K562 (cell line): ENCODE data around the gene DGLUCY. TPM values are rescaled to one million over a fixed set of nuclear protein-coding genes. Genes with fewer than 3 reads are reported as not detected.

ENCODE experiments used
- DMBX1 ChIP-seq: fragments of 250-450 bp; sonication (Bioruptor Pico); IDR thresholded peaks from 2 replicates; pipeline ENCODE4 v1.8.0; 2022; ENCODE audit warnings: inconsistent platforms, mild to moderate bottlenecking, moderate library complexity, borderline replicate concordance
- HSF4 ChIP-seq: fragments of 250-450 bp; sonication (Bioruptor Pico); IDR thresholded peaks from 2 replicates; pipeline ENCODE4 v2.1.2; 2022; ENCODE audit warnings: mild to moderate bottlenecking, moderate library complexity, borderline replicate concordance
- KDM1A ChIP-seq, 2 experiments: fragments of 450-650 bp; IDR thresholded peaks; 2 replicates each; pipeline ENCODE4 v1.6.1; 2016; ENCODE audit warnings: mild to moderate bottlenecking in 2 of 2
- NR4A1 ChIP-seq, 2 experiments: fragments of 250-450 bp in 1 of 2; fragments of 450-650 bp in 1 of 2; sonication (Bioruptor Pico) in 1 of 2; IDR thresholded peaks; 2 replicates each; pipeline versions ENCODE4 v1.4.0 to v1.6.1; 2016 to 2020; ENCODE audit warnings: mild to moderate bottlenecking in 2 of 2, missing compliant biosample characterization in 1 of 2, missing genetic modification characterization in 1 of 2, moderate library complexity in 1 of 2
- PTTG1 ChIP-seq: fragments of 450-650 bp; IDR thresholded peaks from 2 replicates; pipeline ENCODE4 v1.6.1; 2016; ENCODE audit warnings: low read depth, mild to moderate bottlenecking, missing genetic modification characterization, missing compliant biosample characterization
- SMAD4 ChIP-seq: fragments of 250-450 bp; sonication (Bioruptor Pico); conservative IDR thresholded peaks from 2 replicates; pipeline ENCODE4 v1.8.0; 2021; ENCODE audit warnings: inconsistent platforms, mild to moderate bottlenecking, moderate library complexity
- ZFX ChIP-seq: sonication (generic); formaldehyde crosslinking; IDR thresholded peaks from 2 replicates; pipeline ENCODE4 v1.8.0; 2022; ENCODE audit warnings: mild to moderate bottlenecking, missing genetic modification reagents, moderate library complexity
- polyA plus RNA-seq, 8 experiments: library from polyadenylated mRNA; depleted of rRNA in 4 of 8; stranded (reverse) in 5 of 8; unstranded in 3 of 8; fragments of >200 nt; fragmentation: Nextera tagmentation in 2 of 8; fragmentation: Illumina TruSeq in 1 of 8; extraction: Ambion mirVana in 2 of 8; extraction: Trizol in 1 of 8; gene quantifications; 2 replicates each; pipeline versions ENCODE4 v1.2.1 to v1.2.3, GENCODE V29; 2011 to 2014; ENCODE audit warnings: inconsistent platforms in 1 of 8, missing spikeins in 1 of 8
- total RNA-seq, 7 experiments: library from RNA; depleted of rRNA in 6 of 7; stranded (reverse); fragments of >200 nt in 6 of 7; fragmentation: Illumina TruSeq in 2 of 7; extraction: Trizol in 2 of 7; gene quantifications; 2 replicates each; pipeline versions ENCODE4 v1.2.1 to v1.2.3, GENCODE V29; 2011 to 2021; ENCODE audit warnings: low replicate concordance in 1 of 7
- TF ChIP-seq, protein P1 (sequence below), 2 experiments: fragments of 200-800 bp in 1 of 2; sonication (Bioruptor generic) in 1 of 2; sonication (generic) in 1 of 2; formaldehyde crosslinking in 1 of 2; IDR thresholded peaks in 1 of 2; conservative IDR thresholded peaks in 1 of 2; 2 replicates each; pipeline versions ENCODE4 v1.5.0 to v1.6.1; 2016 to 2020; ENCODE audit warnings: missing compliant biosample characterization in 1 of 2, missing genetic modification characterization in 1 of 2, missing genetic modification reagents in 1 of 2
- TF ChIP-seq, protein P2 (sequence below): fragments of 200-600 bp; sonication (generic); IDR thresholded peaks from one replicate; pipeline ENCODE4 v1.6.1; 2012; ENCODE audit warnings: mild to moderate bottlenecking, low read depth, low read length, inconsistent platforms
- TF ChIP-seq, protein P3 (sequence below): fragments of 250-450 bp; sonication (Bioruptor Pico); IDR thresholded peaks from 2 replicates; pipeline ENCODE4 v1.8.0; 2022; ENCODE audit warnings: inconsistent platforms, mild to moderate bottlenecking, moderate library complexity, borderline replicate concordance

DGLUCY gene
- total and polyA plus RNA-seq, 9 of the 15 experiments (the other 6 are each of a cell fraction or from before 2014, with no cell fraction given) = 9.9 to 28.4 (median 21.0) TPM

DNA sequence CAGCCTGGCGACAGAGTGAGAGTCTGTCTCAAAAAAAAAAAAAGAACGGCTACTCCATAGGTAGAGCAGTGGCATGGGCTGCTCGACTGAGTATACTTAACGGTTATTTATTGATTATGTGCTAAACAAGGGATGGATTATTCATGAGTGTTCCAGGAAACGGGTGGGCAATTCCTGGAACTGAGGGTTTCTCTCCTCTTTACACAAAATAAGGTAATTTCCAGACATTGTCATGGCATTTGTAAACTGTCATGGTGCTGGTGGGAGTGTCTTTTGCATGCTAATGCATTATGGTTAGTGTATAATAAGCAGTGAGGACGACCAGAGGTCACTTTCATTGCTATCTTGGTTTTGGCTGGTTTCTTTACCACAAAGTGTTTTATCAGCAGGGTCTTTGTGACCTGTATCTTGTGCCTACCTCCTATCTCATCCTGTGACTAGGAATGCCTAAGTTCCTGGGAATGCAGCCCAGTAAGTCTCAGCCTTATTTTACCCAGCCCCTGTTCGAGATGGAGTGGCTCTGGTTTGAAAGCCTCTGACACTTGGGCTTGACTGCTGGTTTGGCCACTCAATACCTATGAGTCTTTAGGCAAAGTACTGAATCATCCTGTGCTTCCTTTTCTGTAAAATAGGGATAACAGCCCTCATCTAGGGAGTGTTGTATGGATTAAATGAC, 3.2 kb downstream of the DGLUCY start (continued):
- TF ChIP-seq, protein P1, sequence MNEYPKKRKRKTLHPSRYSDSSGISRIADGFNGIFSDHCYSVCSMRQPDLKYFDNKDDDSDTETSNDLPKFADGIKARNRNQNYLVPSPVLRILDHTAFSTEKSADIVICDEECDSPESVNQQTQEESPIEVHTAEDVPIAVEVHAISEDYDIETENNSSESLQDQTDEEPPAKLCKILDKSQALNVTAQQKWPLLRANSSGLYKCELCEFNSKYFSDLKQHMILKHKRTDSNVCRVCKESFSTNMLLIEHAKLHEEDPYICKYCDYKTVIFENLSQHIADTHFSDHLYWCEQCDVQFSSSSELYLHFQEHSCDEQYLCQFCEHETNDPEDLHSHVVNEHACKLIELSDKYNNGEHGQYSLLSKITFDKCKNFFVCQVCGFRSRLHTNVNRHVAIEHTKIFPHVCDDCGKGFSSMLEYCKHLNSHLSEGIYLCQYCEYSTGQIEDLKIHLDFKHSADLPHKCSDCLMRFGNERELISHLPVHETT (CRISPR knock-in tag; conservative IDR thresholded peaks at IDR 0.05 in 1 of 2, IDR thresholded peaks at IDR 0.05 in 1 of 2) = peak in 1 of 2 experiments; percentile 76; a peak in 1 of 4 replicates
- TF ChIP-seq, protein P2, sequence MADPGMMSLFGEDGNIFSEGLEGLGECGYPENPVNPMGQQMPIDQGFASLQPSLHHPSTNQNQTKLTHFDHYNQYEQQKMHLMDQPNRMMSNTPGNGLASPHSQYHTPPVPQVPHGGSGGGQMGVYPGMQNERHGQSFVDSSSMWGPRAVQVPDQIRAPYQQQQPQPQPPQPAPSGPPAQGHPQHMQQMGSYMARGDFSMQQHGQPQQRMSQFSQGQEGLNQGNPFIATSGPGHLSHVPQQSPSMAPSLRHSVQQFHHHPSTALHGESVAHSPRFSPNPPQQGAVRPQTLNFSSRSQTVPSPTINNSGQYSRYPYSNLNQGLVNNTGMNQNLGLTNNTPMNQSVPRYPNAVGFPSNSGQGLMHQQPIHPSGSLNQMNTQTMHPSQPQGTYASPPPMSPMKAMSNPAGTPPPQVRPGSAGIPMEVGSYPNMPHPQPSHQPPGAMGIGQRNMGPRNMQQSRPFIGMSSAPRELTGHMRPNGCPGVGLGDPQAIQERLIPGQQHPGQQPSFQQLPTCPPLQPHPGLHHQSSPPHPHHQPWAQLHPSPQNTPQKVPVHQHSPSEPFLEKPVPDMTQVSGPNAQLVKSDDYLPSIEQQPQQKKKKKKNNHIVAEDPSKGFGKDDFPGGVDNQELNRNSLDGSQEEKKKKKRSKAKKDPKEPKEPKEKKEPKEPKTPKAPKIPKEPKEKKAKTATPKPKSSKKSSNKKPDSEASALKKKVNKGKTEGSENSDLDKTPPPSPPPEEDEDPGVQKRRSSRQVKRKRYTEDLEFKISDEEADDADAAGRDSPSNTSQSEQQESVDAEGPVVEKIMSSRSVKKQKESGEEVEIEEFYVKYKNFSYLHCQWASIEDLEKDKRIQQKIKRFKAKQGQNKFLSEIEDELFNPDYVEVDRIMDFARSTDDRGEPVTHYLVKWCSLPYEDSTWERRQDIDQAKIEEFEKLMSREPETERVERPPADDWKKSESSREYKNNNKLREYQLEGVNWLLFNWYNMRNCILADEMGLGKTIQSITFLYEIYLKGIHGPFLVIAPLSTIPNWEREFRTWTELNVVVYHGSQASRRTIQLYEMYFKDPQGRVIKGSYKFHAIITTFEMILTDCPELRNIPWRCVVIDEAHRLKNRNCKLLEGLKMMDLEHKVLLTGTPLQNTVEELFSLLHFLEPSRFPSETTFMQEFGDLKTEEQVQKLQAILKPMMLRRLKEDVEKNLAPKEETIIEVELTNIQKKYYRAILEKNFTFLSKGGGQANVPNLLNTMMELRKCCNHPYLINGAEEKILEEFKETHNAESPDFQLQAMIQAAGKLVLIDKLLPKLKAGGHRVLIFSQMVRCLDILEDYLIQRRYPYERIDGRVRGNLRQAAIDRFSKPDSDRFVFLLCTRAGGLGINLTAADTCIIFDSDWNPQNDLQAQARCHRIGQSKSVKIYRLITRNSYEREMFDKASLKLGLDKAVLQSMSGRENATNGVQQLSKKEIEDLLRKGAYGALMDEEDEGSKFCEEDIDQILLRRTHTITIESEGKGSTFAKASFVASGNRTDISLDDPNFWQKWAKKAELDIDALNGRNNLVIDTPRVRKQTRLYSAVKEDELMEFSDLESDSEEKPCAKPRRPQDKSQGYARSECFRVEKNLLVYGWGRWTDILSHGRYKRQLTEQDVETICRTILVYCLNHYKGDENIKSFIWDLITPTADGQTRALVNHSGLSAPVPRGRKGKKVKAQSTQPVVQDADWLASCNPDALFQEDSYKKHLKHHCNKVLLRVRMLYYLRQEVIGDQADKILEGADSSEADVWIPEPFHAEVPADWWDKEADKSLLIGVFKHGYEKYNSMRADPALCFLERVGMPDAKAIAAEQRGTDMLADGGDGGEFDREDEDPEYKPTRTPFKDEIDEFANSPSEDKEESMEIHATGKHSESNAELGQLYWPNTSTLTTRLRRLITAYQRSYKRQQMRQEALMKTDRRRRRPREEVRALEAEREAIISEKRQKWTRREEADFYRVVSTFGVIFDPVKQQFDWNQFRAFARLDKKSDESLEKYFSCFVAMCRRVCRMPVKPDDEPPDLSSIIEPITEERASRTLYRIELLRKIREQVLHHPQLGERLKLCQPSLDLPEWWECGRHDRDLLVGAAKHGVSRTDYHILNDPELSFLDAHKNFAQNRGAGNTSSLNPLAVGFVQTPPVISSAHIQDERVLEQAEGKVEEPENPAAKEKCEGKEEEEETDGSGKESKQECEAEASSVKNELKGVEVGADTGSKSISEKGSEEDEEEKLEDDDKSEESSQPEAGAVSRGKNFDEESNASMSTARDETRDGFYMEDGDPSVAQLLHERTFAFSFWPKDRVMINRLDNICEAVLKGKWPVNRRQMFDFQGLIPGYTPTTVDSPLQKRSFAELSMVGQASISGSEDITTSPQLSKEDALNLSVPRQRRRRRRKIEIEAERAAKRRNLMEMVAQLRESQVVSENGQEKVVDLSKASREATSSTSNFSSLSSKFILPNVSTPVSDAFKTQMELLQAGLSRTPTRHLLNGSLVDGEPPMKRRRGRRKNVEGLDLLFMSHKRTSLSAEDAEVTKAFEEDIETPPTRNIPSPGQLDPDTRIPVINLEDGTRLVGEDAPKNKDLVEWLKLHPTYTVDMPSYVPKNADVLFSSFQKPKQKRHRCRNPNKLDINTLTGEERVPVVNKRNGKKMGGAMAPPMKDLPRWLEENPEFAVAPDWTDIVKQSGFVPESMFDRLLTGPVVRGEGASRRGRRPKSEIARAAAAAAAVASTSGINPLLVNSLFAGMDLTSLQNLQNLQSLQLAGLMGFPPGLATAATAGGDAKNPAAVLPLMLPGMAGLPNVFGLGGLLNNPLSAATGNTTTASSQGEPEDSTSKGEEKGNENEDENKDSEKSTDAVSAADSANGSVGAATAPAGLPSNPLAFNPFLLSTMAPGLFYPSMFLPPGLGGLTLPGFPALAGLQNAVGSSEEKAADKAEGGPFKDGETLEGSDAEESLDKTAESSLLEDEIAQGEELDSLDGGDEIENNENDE = no peak
- no peak for TF ChIP-seq NR4A1 (CRISPR knock-in tag; IDR thresholded peaks at IDR 0.05)
- TF ChIP-seq NR4A1 (tag; IDR thresholded peaks at IDR 0.05) = 0 out of 2 replicates have a peak, but pooled peaks have one; percentile 54
- TF ChIP-seq ZFX = no peak
- peak; percentile 44; the same call in 1 of the 2 replicates for TF ChIP-seq PTTG1 (tag)
- peak; percentile 93 for TF ChIP-seq DMBX1
- peak; percentile 80; the same call in 1 of the 2 replicates for TF ChIP-seq HSF4 (CRISPR knock-in tag)
- TF ChIP-seq KDM1A (IDR thresholded peaks at IDR 0.05) = 0 out of 4 replicates have a peak, but pooled peaks of 1 of the 2 experiments have one; percentile 9
- TF ChIP-seq SMAD4 (CRISPR knock-in tag) = peak; percentile 62; the same call in 1 of the 2 replicates
- TF ChIP-seq, protein P3, sequence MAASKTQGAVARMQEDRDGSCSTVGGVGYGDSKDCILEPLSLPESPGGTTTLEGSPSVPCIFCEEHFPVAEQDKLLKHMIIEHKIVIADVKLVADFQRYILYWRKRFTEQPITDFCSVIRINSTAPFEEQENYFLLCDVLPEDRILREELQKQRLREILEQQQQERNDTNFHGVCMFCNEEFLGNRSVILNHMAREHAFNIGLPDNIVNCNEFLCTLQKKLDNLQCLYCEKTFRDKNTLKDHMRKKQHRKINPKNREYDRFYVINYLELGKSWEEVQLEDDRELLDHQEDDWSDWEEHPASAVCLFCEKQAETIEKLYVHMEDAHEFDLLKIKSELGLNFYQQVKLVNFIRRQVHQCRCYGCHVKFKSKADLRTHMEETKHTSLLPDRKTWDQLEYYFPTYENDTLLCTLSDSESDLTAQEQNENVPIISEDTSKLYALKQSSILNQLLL (CRISPR knock-in tag) = no peak
